ENCODE data around the gene ALDH3A1. TPM values are rescaled to one million over a fixed set of nuclear protein-coding genes. Genes with fewer than 3 reads are reported as not detected.

ALDH3A1 gene
- total RNA-seq (2014; rRNA removed; shearing (Covaris generic)), result 0.24 and 0.26 TPM in 2 replicates

DNA sequence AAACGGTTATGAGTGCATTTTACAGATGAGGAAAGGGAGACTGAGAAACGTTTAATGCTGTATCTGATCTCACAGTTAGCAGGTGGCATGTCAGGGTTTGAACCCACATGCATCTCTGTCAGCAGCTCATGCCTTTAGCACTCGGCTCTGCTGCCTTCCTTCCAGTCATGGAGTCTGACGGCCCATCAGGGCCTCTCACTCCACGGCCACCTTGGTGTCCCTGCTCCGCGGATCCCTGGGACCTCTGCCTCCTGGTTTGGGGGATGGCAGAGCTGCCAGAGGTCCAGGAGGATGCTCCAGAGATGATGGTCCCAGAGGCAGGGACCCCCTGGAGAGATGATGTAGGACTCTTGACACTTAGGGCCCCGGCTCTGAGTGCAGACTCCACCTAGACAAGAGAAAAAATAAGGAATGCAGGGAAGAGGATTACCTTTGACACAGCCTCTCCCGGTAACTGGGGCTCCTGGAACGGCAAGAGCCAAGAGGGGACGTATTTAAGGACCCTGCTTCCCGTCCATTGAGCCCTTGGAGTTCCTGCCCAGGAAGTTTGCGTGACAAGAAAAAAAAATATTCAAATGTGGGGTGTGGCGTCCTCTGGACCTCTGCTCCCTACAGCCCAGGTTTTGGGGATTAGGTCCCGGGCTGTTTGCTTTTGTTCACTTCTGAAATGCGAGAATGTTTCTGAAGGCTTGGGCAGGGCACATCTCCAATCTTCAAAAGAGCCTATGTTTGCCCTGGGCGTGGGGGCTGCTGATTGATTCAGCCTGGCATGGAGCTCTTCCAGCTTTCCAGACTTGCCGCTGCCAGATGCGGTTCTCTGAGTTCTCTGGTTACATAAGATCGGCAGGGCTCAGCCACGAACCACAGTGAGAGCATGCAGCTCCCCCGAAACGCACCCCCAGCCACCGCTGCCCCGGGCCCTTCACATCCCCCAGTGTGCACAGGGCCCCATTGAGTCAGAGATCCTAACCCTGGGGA is at the start of gene ALDH3A1:
TSS of gene ALDH3A1 (minus strand) at position 470 of the 978 bp plus-strand sequence. CDS start 3,169 bp downstream, outside the sequence.
- DNase-seq, result no peak
- Histone ChIP-seq H3K4me3 (ENCODE audit: insufficient read depth, low read depth, low read length) (no peak within 1 kb of the TSS), H3K27me3 (ENCODE audit: control insufficient read depth, insufficient read depth, low read length) (peaks cover 4% of the 10 kb centered on the region), H3K36me3 (replicated peaks; ENCODE audit: control insufficient read depth, insufficient read depth, low read length) (no peaks in the 10 kb centered on the region)

DNA sequence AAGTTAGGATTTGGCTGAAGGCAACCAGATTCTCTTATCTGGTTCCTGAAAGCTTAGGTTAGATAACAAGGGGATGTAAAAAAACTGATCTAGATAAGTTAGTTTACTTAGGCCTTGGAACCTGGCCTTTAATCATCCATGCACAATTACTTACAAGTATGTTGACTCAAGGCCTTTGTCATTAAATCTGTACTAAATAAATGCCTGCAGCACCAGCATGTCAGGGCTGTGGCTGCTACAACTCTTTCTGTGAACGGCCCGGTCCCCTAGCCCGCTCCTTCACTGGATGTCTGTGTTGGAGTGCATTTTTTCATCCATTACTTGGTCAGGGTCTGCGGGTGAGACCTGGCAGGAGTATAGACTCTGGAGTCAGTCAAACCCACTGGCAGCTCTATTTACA is 48.4 kb upstream of the ALDH3A1 start:
- Histone ChIP-seq H3K36me3 (replicated peaks; ENCODE audit: control insufficient read depth, insufficient read depth, low read length) (peaks cover 5% of the 10 kb centered on the region), H3K4me3 (ENCODE audit: insufficient read depth, low read depth, low read length) (no peak overlapping the region)
- DNase-seq, result no peak

DNA sequence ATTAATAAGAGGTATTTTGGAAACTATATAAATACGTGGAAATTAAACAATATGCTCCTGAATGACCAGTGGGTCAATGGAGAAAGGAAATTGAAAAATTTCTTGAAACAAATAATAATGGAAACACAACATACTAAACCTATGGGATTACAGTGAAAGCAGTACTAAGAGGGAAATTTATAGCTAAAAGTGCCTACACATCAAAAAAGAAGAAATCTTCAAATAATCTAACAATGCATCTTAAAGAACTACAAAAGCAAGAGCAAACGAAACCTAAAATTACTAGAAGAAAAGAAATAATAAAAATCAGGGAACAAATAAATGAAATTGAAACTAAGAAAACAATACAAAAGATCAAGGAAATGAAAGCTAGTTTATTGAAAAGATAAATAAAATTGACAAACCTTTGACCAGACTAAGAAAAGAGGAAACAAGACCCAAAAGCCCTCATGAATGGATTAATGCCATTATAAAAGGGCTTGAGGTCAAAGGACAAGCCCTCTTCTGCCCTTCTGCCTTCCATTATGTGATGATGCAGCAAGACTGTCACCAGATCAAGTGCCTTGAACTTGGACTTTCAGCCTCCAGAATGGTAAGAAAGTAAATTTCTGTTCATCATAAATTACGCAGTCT is 43.9 kb upstream of the ALDH3A1 start:
- Histone ChIP-seq H3K27me3 (ENCODE audit: control insufficient read depth, insufficient read depth, low read length) (no peaks in the 10 kb centered on the region), H3K36me3 (replicated peaks; ENCODE audit: control insufficient read depth, insufficient read depth, low read length) (peaks cover 5% of the 10 kb centered on the region), H3K4me3 (ENCODE audit: insufficient read depth, low read depth, low read length) (no peak overlapping the region)
- no peak for DNase-seq

More for the DNA sequence above, 48.4 kb upstream of the ALDH3A1 start:
- H3K27me3 ChIP-seq (ENCODE audit: control insufficient read depth, insufficient read depth, low read length), result no peaks in the 10 kb centered on the region

DNA sequence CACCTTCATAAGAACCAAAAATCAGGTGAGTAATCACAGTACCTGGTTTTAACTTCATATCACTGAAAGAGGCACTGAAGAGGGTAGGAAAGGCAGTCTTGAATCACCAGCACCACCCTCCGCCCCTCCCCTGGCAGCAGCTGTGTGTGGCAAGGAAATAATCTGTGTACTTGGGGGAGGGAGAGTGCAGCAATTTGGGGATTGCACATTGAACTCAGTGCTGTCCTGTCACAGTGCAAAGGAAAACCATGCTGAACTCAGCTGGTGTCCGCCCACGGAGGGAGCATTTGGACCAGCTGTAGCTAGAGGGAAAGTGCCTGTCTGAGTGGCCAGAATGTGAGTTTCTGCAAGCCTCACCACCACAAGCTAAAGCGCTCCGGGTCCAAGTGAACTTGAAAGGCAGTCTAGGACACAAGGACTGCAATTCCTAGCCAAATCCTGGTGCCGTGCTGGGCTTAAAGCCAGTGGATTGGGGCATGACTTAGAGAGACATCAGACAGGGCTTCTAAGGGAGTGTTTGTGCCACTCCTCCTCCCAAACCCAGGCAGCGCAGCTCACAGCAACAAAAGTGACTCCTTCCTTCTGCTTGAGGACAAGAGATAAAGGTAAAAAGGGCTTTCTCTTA is 39.7 kb upstream of the ALDH3A1 start:
- no peaks in the 10 kb centered on the region for H3K36me3 ChIP-seq (replicated peaks; ENCODE audit: control insufficient read depth, insufficient read depth, low read length)
- H3K4me3 ChIP-seq (ENCODE audit: insufficient read depth, low read depth, low read length), result no peak overlapping the region
- no peak for DNase-seq
- no peaks in the 10 kb centered on the region for H3K27me3 ChIP-seq (ENCODE audit: control insufficient read depth, insufficient read depth, low read length)

DNA sequence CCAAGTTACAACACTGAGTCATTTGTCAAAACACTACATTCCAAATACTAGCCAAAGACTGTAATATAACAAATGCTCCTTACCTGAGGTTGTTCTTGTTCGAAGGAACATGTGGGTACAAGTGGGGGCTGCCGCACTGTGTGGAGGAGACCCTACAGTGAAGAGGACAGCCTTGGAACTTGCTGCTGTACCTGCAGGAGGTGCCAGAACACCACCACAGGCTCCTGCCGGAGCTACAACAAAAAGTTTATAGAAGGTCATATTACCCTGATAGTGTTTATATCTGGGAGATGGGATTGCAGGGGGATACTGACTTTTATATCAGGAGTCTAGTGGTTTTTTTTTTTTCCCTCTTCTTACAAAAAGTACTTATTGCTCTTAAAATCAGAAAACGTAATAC is 37.8 kb upstream of the ALDH3A1 start:
- peak; percentile 53 for DNase-seq
- Histone ChIP-seq H3K4me3 (ENCODE audit: insufficient read depth, low read depth, low read length) (no peak overlapping the region), H3K27me3 (ENCODE audit: control insufficient read depth, insufficient read depth, low read length) (no peaks in the 10 kb centered on the region), H3K36me3 (replicated peaks; ENCODE audit: control insufficient read depth, insufficient read depth, low read length) (no peaks in the 10 kb centered on the region)

DNA sequence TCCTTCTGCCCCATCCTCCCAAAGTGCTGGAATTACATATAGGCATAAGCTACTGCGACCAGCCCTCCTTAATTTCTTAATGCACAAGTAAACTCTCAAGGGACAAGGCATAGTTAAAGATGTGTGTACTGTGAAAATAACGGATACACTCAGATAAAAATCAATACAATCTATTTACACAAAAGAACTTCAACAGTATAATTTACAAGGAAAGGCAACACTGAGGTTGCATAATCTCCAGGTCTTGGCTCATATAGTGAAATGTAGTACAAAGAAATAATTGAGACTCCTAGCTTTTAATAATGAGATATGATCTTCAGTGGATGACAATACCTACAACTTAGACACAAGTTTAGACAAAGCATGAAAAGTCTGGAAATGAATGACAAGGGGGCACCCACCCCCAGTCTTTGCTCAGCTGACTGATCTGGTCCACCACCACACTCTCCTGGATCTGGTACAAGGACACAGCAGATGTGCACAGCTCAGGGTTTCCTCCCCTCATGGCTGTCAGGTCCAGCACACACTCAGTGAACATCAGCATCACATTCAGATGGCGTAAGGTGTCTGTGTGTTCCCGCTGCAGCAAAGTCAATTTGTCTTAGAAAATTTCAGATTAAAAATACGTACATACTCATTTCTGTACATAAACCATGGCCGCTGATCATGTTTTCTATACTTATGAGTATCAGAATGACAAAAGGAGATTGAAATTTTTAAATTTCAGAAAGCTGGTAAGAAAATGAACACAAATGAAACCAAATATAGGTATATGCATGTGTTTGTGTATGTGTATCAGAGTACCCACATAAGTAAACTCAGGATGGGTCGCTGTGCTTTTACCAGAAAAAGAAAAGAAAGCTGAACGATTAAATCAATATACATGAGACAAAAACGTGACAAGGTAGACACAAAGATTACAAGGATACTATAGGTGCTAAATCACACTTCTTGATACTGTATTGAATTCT is 33.7 kb upstream of the ALDH3A1 start:
- H3K36me3 ChIP-seq (replicated peaks; ENCODE audit: control insufficient read depth, insufficient read depth, low read length), result no peaks in the 10 kb centered on the region
- DNase-seq, result no peak
- no peak overlapping the region for H3K4me3 ChIP-seq (ENCODE audit: insufficient read depth, low read depth, low read length)
- H3K27me3 ChIP-seq (ENCODE audit: control insufficient read depth, insufficient read depth, low read length), result no peaks in the 10 kb centered on the region

DNA sequence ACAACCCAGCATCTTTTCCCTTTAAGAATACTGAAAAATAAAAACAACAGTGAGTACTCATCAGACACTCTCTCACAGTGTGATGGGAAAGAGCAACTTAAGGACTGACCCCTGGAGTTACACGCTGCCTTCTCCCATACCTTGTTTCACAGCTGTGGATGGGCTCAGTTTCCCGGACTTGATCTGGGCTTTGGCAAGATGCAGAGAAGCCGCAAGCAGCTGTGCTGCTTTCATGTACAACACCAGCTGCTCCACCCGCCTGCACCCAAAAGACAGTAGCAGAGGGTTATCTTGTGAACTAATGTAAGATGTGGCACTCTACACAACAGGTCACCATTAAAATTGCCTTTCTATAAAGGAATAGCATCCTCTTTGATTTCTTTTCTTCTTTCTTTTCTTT is 32.7 kb upstream of the ALDH3A1 start:
- no peaks in the 10 kb centered on the region for H3K36me3 ChIP-seq (replicated peaks; ENCODE audit: control insufficient read depth, insufficient read depth, low read length)
- H3K4me3 ChIP-seq (ENCODE audit: insufficient read depth, low read depth, low read length), result no peak overlapping the region
- no peaks in the 10 kb centered on the region for H3K27me3 ChIP-seq (ENCODE audit: control insufficient read depth, insufficient read depth, low read length)
- DNase-seq, result no peak

DNA sequence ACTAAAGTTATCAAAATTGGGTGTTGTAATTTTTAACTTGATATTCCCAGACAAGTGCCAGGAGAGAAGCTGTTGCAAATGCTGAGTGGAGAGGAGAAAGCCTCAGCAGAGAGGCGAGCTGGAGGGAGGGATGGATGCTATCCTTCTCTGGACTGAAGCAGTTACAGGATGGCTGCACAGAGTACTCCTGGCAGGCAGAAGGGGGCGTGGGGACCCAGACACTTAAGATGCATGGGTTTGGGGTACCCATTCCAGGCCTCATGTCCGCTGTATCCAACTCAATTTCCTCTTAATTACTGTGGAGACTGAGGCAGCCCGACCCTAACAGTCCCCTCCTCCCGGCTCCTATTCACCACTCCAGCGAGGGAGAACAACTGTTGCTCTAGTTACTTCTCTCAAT is 25.4 kb upstream of the ALDH3A1 start:
- no peak for DNase-seq
- H3K4me3 ChIP-seq (ENCODE audit: insufficient read depth, low read depth, low read length), result no peak overlapping the region
- no peaks in the 10 kb centered on the region for H3K36me3 ChIP-seq (replicated peaks; ENCODE audit: control insufficient read depth, insufficient read depth, low read length)
- no peaks in the 10 kb centered on the region for H3K27me3 ChIP-seq (ENCODE audit: control insufficient read depth, insufficient read depth, low read length)

DNA sequence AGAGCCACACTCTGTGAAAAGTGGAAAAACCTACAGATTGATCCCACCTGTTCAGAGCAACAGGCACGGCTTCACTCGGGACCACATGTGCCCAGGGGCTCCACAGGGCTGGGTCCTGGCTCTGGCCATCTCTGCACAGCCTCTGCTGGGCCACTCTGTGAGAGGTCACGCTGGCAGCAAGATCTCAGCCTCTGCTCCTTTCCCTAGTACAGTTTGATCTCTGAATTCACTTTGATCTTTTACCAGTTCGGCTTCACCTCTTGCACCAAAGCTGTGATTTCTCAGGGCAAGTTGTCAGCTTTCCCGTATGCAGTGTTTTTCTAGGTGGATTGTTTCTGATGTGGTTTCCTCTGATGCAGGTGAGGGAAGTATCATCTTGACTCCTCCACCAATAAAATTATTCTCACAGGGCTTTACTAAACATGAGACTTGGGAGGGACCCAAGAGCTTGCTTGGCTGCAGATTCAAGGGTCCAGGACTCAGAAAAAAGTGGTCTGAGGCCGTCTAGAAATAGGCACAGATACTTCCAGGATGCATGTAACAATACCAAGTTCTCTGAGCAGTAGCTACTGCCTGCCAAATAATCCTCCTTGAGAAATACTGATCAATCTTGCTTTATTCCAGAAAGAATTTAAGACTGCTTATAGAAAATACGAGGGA is 24.0 kb upstream of the ALDH3A1 start:
- H3K27me3 ChIP-seq (ENCODE audit: control insufficient read depth, insufficient read depth, low read length), result no peaks in the 10 kb centered on the region
- no peak for DNase-seq
- no peaks in the 10 kb centered on the region for H3K36me3 ChIP-seq (replicated peaks; ENCODE audit: control insufficient read depth, insufficient read depth, low read length)
- no peak overlapping the region for H3K4me3 ChIP-seq (ENCODE audit: insufficient read depth, low read depth, low read length)

DNA sequence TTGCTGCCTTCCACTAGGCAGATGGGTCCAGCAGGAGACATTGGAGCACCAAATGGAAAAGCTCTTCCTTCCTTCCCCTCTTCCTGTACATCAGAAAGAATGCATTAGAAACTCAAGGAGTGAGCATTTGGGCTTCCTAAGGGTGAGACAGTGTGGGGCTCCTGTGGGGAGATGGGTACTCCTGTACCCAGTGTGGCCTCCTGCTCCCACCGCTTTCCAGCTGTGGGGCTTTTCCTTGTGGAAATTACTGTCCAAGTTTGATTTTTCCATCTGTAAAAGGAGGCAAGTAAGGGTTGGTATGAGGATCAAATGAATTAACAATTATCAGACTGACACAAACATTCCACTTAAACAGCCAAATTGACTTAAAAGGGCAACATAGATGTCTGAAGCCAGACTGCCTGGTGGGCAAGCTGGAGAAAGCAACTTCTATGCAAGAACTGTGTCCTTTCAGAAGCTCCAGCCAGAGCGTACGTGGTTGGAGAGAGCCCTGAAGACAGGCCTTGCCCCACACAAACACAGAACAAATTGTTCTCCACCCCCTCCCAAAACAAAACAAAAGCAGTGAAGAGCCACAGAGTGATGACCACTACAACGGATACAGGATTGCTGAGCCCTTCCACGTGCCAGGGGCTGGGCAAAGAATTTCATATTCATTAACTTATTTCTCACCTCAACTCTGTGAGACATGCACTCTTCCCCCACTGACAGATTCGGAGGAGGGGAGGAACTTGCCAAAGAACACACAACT is 23.1 kb upstream of the ALDH3A1 start:
- no peak for DNase-seq
- Histone ChIP-seq H3K36me3 (replicated peaks; ENCODE audit: control insufficient read depth, insufficient read depth, low read length) (no peaks in the 10 kb centered on the region), H3K27me3 (ENCODE audit: control insufficient read depth, insufficient read depth, low read length) (no peaks in the 10 kb centered on the region), H3K4me3 (ENCODE audit: insufficient read depth, low read depth, low read length) (no peak overlapping the region)

DNA sequence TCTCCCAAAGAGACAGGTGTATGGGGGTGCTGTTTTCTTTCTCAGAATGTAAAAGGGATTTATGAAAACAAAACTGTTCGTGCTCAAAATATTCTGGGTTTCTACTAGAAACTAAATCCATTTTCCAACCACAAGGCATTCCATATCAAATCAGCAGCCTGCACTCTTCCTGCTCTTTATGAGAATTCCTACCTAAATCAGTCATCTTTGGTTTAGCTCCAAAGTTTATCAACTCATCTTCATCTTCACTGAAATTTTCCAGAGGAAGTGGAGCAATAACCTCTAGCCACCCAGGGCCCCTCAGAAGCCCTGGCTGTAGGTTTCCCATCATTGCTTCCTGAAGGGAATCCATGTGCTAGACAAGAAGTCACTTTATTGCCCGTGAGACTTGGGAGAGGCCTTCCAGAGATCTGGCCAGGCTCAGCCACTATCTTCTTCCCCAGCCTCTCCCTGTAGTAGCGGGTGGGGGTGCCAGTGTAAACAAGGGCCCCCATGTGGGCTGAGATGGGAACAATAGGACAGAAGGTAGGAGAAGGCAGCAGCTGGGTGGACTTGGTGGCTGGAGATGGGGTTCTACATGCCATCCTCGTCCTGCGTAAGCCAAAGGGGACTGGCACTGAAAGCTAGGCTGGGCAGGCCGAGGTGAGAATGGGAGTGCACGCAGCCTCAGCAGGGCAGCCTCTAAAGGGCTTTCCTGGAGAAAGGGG is 22.0 kb upstream of the ALDH3A1 start:
- H3K4me3 ChIP-seq (ENCODE audit: insufficient read depth, low read depth, low read length), result no peak overlapping the region
- H3K27me3 ChIP-seq (ENCODE audit: control insufficient read depth, insufficient read depth, low read length), result no peaks in the 10 kb centered on the region
- DNase-seq, result peak; percentile 29
- no peaks in the 10 kb centered on the region for H3K36me3 ChIP-seq (replicated peaks; ENCODE audit: control insufficient read depth, insufficient read depth, low read length)

DNA sequence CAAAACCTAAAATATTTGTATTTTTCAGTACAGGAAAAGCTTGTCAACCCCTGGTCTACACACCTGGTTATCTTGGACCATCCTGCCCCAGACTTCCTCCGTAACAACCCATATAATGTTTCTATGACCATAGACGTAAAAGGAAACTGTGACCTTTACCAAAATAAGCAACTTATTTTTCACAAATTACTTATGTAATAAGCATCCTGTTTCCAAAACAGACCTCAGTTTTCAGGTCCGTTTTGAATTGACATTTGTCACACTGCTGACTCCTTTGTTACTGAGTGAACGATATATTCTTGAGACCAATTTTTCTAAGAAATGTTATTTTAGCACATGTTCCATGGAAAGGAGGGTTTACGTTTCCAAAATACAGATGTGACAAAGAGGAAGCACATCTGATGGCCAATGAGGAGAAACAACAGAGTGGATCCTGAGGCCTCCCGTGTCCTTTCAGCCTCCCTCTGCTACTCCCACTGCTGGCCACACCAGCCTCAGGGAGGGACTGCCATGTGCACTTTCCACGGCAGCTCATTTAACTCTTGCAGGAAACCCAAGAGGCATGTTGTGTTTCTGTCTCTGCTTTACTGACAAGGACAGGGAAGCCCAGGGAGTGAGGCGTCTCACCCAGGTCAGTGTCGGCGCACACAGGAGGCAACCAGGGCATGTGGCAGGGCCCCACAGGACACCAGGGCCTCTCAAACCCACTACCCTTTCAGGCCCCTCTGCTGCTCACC is 20.1 kb upstream of the ALDH3A1 start:
- Histone ChIP-seq H3K36me3 (replicated peaks; ENCODE audit: control insufficient read depth, insufficient read depth, low read length) (no peaks in the 10 kb centered on the region), H3K4me3 (ENCODE audit: insufficient read depth, low read depth, low read length) (no peak overlapping the region), H3K27me3 (ENCODE audit: control insufficient read depth, insufficient read depth, low read length) (no peaks in the 10 kb centered on the region)
- DNase-seq, result no peak

All from H7 (cell line).